Stimulated activated CD8-positive, alpha-beta memory T cell treated with anti-CD3 and anti-CD28 coated beads, Interleukin-15, amount 100 ng/mL, for 24 hours (primary cell): Measurements from ENCODE around the gene PCSK6.

Experiments
- DNase-seq: peaks from one replicate; pipeline ENCODE4 v3.0.0-alpha.2; 2020; ENCODE audit warnings: low read depth

Gene PCSK6

GRCh38 chr15:101325263-101326025, 164.1 kb downstream of the PCSK6 start:
- no peak for DNase-seq

- DNase-seq = no peak
Measured at GRCh38 chr15:101324524-101325177, 164.9 kb downstream of the PCSK6 start.

DNA sequence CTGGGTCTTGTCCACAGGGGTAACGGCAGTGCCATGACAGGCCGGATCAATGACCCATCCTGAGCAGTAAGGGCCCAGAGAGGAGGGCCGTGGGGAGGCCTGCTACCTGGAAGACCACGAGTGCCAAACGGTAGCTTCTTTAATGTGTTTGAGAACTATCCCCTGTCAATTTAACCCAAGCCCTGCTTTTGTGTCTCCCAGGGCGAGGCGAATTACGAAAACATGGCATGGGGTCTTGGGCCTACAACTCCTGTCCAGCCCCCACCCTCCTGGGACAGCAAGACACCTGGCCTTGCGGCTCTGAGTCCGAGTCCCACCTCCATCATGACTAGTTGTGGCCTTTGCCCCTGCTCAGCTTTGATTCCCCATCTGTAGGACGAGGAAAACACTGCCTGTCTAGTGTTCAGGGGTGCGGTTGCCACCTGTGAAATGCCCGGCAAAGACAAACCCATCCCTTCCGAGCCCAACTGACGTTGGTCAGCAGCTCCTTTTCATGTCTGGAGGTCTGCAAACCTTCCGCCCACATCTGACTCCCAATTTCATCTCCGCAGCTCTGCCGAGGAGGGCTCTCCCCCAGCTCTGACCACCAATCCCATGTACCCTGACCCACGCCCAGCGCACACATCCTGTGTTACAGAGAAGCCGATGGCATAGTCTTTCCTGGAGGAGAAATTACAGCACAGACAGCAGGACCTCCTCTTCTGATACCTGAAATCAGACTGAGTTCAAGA, 165.5 kb downstream of the PCSK6 start:
- no peak for DNase-seq

- DNase-seq = no peak
Measured at GRCh38 chr15:101322854-101323477, 166.5 kb downstream of the PCSK6 start.

DNA sequence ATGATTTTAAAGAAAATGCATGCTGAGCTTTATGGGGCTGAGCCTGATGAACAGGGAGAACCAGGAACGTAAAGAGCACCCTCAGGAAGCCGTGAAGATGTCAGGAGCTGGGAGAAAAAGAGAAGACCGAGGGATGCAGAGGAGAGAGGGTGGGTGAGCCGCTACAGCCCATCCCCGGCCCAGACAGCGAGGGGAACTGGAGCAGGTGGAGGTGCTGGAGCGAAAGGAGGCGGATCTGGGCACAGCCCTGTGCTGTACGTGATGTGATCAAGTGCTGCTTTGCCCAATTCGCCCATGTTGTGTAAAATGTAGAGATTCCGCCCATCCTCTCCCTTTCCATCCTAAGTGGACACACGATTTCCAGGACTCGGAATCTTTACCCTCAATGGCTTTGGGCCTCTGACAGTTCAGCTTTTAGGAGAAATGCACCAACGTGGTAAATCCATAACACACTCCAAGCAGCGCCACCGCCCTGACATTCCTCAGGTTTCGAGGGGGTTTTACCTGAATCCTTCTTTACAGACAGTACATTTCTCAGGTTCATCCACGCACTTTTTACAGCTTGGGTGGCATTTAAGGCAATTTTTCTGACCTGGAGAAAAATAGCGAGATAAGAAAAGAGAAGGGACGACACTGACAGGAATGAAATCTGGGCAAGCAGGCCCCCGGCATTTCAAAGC, 167.4 kb downstream of the PCSK6 start:
- DNase-seq = no peak

- DNase-seq = peak; percentile 17
Measured at GRCh38 chr15:101320501-101321052, 168.9 kb downstream of the PCSK6 start.

DNA sequence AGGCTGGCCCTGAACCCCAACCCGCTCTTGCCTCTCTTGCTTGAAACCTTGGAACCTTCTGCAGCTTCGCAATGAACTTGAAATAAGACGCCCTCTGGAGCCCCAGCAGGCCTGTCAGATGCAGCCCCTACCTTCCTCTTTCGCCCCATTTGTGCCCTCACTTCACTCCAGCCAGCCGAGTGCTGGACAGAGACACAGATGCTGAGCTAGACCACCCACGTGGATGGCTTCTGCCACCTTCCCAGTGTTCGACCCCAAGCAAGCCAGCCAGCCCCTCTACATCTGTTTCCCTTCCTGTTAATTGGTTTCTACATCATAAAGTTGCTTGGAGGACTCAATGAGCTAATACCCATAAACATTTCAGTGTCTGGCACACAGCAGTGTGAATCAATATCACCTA, 170.7 kb downstream of the PCSK6 start:
- DNase-seq = no peak

GRCh38 chr15:101318147-101318819, 171.2 kb downstream of the PCSK6 start:
- DNase-seq = no peak

- no peak for DNase-seq
Measured at GRCh38 chr15:101317336-101317872, 172.1 kb downstream of the PCSK6 start.

GRCh38 chr15:101316529-101316928, 173.0 kb downstream of the PCSK6 start:
- DNase-seq = no peak

DNA sequence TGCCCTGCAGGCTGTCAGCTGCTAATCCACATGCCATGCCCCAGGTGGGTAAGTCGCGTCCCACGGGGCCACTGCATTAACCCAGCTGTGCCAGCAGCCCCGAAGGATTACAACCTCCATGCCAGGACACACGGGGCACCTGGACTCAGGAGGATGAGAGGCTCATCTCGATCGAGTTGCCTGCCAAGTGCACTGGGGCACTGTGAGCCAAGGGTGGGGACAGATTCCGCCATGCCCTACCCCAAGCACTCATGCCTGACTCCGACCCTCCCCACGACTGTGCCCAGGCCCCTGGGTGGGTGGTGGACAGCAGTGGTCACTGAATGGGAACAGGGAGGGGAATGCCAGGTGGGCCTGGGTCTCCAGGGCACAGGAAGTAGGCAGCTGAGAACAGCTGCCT, 173.8 kb downstream of the PCSK6 start:
- no peak for DNase-seq

- no peak for DNase-seq
Measured at GRCh38 chr15:101314336-101315125, 175.0 kb downstream of the PCSK6 start.

GRCh38 chr15:101313041-101313761, 176.3 kb downstream of the PCSK6 start:
- DNase-seq = no peak

DNA sequence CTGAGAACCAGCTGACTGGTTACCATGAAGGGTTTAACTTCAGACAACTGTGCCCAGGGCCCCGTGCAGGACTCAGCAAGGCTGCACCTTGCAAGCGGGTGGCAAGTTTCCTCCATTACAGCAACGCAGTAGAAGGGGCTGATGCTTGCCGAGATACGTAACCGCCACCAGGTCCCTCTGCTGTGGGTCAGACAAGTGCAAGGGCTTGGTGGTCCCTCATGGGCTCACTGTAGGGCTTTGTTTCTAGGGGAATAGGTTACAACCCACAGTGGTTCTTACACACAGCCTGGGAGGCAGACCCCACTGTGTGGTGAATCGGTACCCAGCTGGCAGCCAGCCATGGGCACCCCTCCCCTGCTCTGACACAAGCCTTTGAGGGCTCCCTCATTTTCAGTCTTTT, 179.0 kb downstream of the PCSK6 start:
- DNase-seq = no peak

- DNase-seq = no peak
Measured at GRCh38 chr15:101310161-101310480, 179.4 kb downstream of the PCSK6 start.

- DNase-seq = no peak
Measured at GRCh38 chr15:101309436-101310160, 179.9 kb downstream of the PCSK6 start.

DNA sequence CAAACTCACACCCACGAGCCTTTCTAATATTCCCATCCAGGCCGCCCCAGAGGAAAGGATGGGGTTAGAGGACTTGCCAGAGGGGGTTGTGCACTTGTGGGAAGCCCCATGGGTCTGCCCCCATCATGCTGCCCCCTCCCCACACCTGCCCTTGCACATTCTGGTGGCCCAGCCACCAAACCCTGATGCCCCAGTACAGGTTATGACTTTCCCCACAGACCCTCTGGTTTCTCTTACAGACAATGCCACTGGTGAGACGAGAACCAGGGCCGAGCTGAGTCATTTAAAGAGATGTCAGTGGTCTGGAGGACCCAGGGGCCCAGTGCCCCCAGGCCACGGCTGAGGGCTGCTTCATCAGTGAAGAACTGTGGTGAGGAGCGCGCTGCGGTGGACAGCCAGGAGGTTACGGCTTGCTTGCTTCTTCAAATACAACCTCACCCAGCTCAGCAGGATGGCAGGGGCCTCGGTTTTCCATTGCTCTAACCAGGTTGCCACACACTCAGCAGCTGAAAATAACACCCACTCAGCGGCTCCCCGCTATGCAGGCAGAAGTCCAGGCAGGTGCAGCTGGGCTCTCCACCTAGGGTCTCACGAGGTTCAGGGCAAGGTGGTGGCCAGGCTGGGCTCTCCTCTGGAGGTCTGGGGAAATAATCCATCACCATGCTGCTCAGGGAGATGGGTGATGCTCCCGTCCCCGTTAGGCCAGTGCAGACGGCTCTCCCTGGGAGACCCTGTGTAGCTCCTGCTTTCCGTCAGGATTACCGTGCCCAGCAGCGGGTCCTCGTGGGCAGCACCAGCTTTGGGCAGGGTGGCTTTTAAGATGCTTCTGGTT, 180.7 kb downstream of the PCSK6 start:
- DNase-seq = no peak
